CD14-positive monocyte (primary cell): ENCODE measurements around the gene HCAR2. TPM values are rescaled to one million over a fixed set of nuclear protein-coding genes. Genes with fewer than 3 reads are reported as not detected.
"Not testable (repeated sequence)": the region's sequence is repeated elsewhere in the genome, so short reads cannot be mapped to it uniquely, and the experiment has no call there.

ENCODE experiments used
- DNase-seq, 3 donors: peaks; one replicate each; pipeline ENCODE4 v3.0.0-alpha.2; 2011 to 2022
- H2AFZ ChIP-seq: 2 replicates; pipeline ENCODE4 v1.6.0; 2012; ENCODE audit warnings: mild to moderate bottlenecking, low read depth, low read length, inconsistent platforms; ENCODE audit not compliant: insufficient read depth, poor library complexity, severe bottlenecking
- H3K27ac ChIP-seq, 2 donors: 1 replicate in 1 of 2; 2 replicates in 1 of 2; pipeline ENCODE4 v1.5.1; 2012 to 2013; ENCODE audit warnings: low read length in 2 of 2, control low read depth in 1 of 2, inconsistent platforms in 1 of 2, low read depth in 1 of 2, mild to moderate bottlenecking in 1 of 2
- H3K27me3 ChIP-seq, 2 donors: one replicate each; pipeline versions ENCODE4 v1.6.0 to v1.6.1; 2011 to 2013; ENCODE audit warnings: low read length in 2 of 2; ENCODE audit not compliant: control insufficient read depth in 2 of 2, insufficient read depth in 2 of 2
- H3K36me3 ChIP-seq, 2 donors: replicated peaks in 1 of 2; 1 replicate in 1 of 2; 2 replicates in 1 of 2; pipeline versions ENCODE4 v1.5.1 to v1.6.1; 2012 to 2013; ENCODE audit warnings: low read length in 2 of 2, control low read depth in 1 of 2, inconsistent platforms in 1 of 2, mild to moderate bottlenecking in 1 of 2; ENCODE audit not compliant: insufficient read depth in 2 of 2, control insufficient read depth in 1 of 2
- H3K4me1 ChIP-seq, 2 donors: 1 replicate in 1 of 2; 2 replicates in 1 of 2; pipeline versions ENCODE4 v1.5.1 to v1.6.1; 2012 to 2013; ENCODE audit warnings: low read length in 2 of 2, control low read depth in 1 of 2, inconsistent platforms in 1 of 2, mild to moderate bottlenecking in 1 of 2, moderate library complexity in 1 of 2; ENCODE audit not compliant: insufficient read depth in 2 of 2, control insufficient read depth in 1 of 2
- H3K4me2 ChIP-seq: replicated peaks from 2 replicates; pipeline ENCODE3; 2012; ENCODE audit warnings: low read length, moderate library complexity, mild to moderate bottlenecking; ENCODE audit not compliant: poor library complexity, severe bottlenecking; ENCODE audit errors: extremely low read depth
- H3K4me3 ChIP-seq, 3 experiments: fragments of 200-600 bp in 1 of 3; sonication (generic) in 1 of 3; replicated peaks in 1 of 3; 1 replicate in 2 of 3; 2 replicates in 1 of 3; pipeline ENCODE4 v1.5.1; 2011 to 2013; ENCODE audit warnings: low read length in 3 of 3, mild to moderate bottlenecking in 3 of 3, control low read depth in 2 of 3, low read depth in 2 of 3, inconsistent platforms in 1 of 3, moderate library complexity in 1 of 3
- H3K79me2 ChIP-seq: 2 replicates; pipeline ENCODE4 v1.6.0; 2012; ENCODE audit warnings: mild to moderate bottlenecking, control low read depth, inconsistent platforms, low read length, moderate library complexity; ENCODE audit not compliant: insufficient read depth
- H3K9ac ChIP-seq: 2 replicates; pipeline ENCODE4 v1.6.0; 2017; ENCODE audit warnings: low read length, mild to moderate bottlenecking; ENCODE audit not compliant: insufficient read depth, poor library complexity, severe bottlenecking
- H3K9me3 ChIP-seq, 2 donors: replicated peaks in 1 of 2; 1 replicate in 1 of 2; 2 replicates in 1 of 2; pipeline versions ENCODE4 v1.5.1 to v1.6.1; 2012 to 2013; ENCODE audit warnings: low read length in 2 of 2, control low read depth in 1 of 2; ENCODE audit not compliant: control insufficient read depth in 1 of 2, insufficient read depth in 1 of 2
- H4K20me1 ChIP-seq: 2 replicates; pipeline ENCODE4 v1.6.0; 2012; ENCODE audit warnings: mild to moderate bottlenecking, low read length, control low read depth, moderate library complexity; ENCODE audit not compliant: insufficient read depth
- H3K27ac Mint-ChIP-seq, 7 donors: one replicate each; pipeline ENCODE4 v1.8.0; 2020; ENCODE audit warnings: mild to moderate bottlenecking in 7 of 7, mixed read lengths in 7 of 7, moderate library complexity in 6 of 7, inconsistent platforms in 2 of 7
- H3K27me3 Mint-ChIP-seq, 3 donors: one replicate each; pipeline ENCODE4 v1.8.0; 2021 to 2022; ENCODE audit warnings: low read depth in 3 of 3, mild to moderate bottlenecking in 3 of 3, mixed read lengths in 3 of 3, moderate library complexity in 3 of 3, inconsistent platforms in 1 of 3
- H3K36me3 Mint-ChIP-seq, 2 donors: one replicate each; pipeline ENCODE4 v1.8.0; 2020; ENCODE audit warnings: mixed read lengths in 2 of 2, inconsistent platforms in 1 of 2, mild to moderate bottlenecking in 1 of 2
- H3K4me1 Mint-ChIP-seq: one replicate; pipeline ENCODE4 v1.8.0; 2020; ENCODE audit warnings: mild to moderate bottlenecking, mixed read lengths
- H3K4me3 Mint-ChIP-seq, 2 donors: one replicate each; pipeline ENCODE4 v1.8.0; 2020; ENCODE audit warnings: mild to moderate bottlenecking in 2 of 2, mixed read lengths in 2 of 2, moderate library complexity in 1 of 2
- H3K9me3 Mint-ChIP-seq, 7 donors: one replicate each; pipeline ENCODE4 v1.8.0; 2020 to 2022; ENCODE audit warnings: mixed read lengths in 7 of 7, mild to moderate bottlenecking in 6 of 7, moderate library complexity in 6 of 7, inconsistent platforms in 2 of 7
- WGBS: methylation state at CpG from one replicate; pipeline ENCODE4 v1.1.5; 2013; ENCODE audit warnings: missing lambda C conversion rate; ENCODE audit not compliant: insufficient coverage; 5-methylcytosine and 5-hydroxymethylcytosine counted together
- intact Hi-C, 2 donors: fragments of 100-400 bp; cut with micrococcal nuclease; formaldehyde crosslinking; loops; one replicate each; pipeline versions ENCODE4 v1.15.0 to v1.15.1; 2023
- polyA plus RNA-seq, 3 donors: library from polyadenylated mRNA; depleted of rRNA in 1 of 3; unstranded in 2 of 3; stranded (reverse) in 1 of 3; fragments of 300-500 nt in 2 of 3; fragments of >200 nt in 1 of 3; fragmentation: Illumina TruSeq in 2 of 3; gene quantifications; 1 replicate in 2 of 3; 2 replicates in 1 of 3; pipeline ENCODE4 v1.2.3, GENCODE V29; 2012 to 2021

HCAR2 gene
- polyA plus RNA-seq, 3 donors, result 8.1 to 31.2 (median 13.0) TPM

DNA sequence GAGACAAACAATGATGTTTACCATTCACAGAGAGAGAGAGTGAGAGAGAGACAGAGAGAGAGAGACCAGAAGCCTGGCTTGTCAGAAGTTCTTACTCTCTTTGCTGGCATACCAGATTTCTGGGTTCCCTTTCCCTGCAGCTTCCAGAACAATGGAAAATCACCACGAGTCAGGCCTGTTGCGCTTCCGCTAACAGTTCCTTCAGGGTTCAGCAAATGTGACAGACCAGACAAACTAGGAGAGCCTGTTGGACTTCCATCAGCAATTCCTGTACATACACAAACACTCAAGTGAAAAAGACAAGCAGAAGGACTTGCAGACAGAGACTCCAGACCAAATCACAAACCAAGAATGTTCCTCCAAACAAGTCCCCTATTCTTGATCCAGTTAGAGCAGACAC, 6.1 kb upstream of the HCAR2 start:
- H3K9ac ChIP-seq, H3K4me3 Mint-ChIP-seq, H4K20me1 ChIP-seq, H3K4me3 ChIP-seq, intact Hi-C loops, H3K9me3 ChIP-seq, H3K27ac ChIP-seq, H3K36me3 ChIP-seq, H3K36me3 Mint-ChIP-seq, H3K4me2 ChIP-seq, H3K27me3 Mint-ChIP-seq, H3K79me2 ChIP-seq, H3K9me3 Mint-ChIP-seq, DNase-seq, H3K27ac Mint-ChIP-seq, H3K27me3 ChIP-seq, H2AFZ ChIP-seq: not testable (repeated sequence)
- no CpG with 5 or more reads among the region's 3 CpGs for WGBS
- H3K4me1 Mint-ChIP-seq, result peaks cover 20% of the 10 kb centered on the region
- H3K4me1 ChIP-seq, result peaks cover 15 to 19% of the 10 kb centered on the region in 2 donors

DNA sequence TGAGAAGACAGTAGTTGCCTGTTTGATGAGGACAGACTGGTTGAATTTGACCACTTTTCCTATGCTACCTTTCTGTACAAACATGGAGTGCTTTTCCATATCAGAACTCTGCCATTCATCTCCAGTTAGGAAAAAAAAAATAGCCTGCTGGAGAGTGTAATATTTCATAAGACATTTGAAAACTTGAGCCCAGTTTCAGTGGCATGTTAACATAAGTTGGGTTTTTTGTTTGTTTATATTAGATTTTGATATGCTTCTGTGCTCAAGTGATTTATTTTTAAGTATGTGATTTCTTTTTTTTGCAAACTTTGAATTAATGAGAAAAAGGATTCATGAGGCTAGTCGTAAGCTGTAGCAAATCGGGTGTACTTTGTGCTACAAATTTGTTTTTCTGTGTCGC, 684 bp upstream of the HCAR2 start:
- H3K9me3 Mint-ChIP-seq, H3K27me3 ChIP-seq, H3K9me3 ChIP-seq, H3K9ac ChIP-seq, H4K20me1 ChIP-seq, H3K4me2 ChIP-seq, H3K36me3 ChIP-seq, H3K27me3 Mint-ChIP-seq, H2AFZ ChIP-seq, H3K79me2 ChIP-seq, H3K4me3 Mint-ChIP-seq, DNase-seq, H3K36me3 Mint-ChIP-seq: not testable (repeated sequence)
- Mint-ChIP-seq H3K4me1 (peaks cover 37% of the 10 kb centered on the region), H3K27ac (peak overlapping the region in 6 of 7 donors; percentile 48 to 92 (median 81))
- H3K27ac ChIP-seq, result peak overlapping the region in 1 of 2 donors; percentile 75
- H3K4me3 ChIP-seq, result peak overlapping the region in 1 of 3 experiments; percentile 34
- intact Hi-C loops, result loop anchor here in 1 of 2 donors (5.0 kb wide), 1 partner anchor 57 kb away; no protein-coding TSS in a partner anchor
- H3K4me1 ChIP-seq, result peaks cover 34 to 35% of the 10 kb centered on the region in 2 donors
- WGBS, result no CpG with 5 or more reads among the region's 3 CpGs

DNA sequence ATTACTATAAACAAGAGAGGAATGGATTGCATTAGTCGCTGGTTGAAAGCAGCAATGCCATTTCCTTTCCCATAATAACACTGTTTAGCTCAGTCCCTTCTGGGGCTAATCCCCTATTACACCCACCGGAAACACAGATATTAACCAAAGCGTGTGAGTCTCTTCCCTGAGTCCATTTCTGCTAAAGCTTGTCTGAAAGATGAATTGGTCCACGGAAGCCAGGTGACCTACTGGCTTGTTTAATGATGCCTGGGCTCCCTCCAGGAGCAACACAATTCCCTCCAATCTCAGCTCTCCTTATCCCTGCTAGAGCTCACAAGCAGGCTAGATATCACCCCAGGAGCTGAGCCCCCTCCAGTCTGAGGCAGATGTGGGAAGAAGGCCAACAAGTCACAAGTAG, 1.7 kb downstream of the HCAR2 start:
- intact Hi-C loops, result loop anchor here in 1 of 2 donors (5.0 kb wide), 1 partner anchor 54 kb away; no protein-coding TSS in a partner anchor
- 86% methylated on average over 3 of the region's 4 CpGs for WGBS
- H3K27me3 Mint-ChIP-seq, result not testable (repeated sequence)

DNA sequence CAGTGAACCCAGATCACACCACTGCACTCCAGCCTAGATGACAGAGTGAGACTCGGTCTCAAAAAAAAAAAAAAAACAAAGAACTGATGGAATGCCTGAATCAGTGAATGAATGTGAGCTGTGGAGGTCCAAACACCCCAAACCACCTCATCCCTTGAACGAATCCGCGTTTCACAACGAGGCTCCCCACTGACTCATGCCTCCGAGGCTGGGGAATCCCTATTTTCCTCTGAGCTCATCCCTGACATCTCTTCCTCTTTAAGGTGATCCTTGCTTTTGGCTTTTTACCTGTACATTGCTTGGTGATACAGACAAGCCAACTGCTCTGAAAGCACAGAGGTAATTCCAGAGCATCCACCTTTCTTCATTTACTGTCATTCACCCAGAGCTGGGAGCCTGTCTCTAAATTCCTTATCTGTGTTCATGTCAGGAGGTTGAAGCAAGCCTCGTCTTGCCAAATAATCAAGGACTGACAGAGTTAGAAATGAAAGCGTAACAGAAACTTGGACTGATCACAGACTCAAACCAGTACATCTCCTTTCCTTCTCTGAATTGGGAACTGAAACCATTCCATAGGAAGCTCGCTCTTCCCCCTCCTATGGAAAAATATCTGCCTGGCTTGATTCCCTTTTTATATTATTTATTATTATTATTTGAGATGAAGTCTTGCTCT, 3.0 kb downstream of the HCAR2 start:
- not testable (repeated sequence) for H3K4me3 Mint-ChIP-seq, DNase-seq, H2AFZ ChIP-seq, H3K4me2 ChIP-seq, H3K9ac ChIP-seq, H3K79me2 ChIP-seq, H3K9me3 ChIP-seq, H3K27me3 ChIP-seq, H3K4me3 ChIP-seq, H3K9me3 Mint-ChIP-seq, H3K36me3 Mint-ChIP-seq, H3K36me3 ChIP-seq, H4K20me1 ChIP-seq, H3K27me3 Mint-ChIP-seq
- peaks cover 44% of the 10 kb centered on the region for H3K4me1 Mint-ChIP-seq
- WGBS, result no CpG with 5 or more reads among the region's 9 CpGs
- H3K27ac ChIP-seq, result peak overlapping the region in 1 of 2 donors; percentile 38
- peak overlapping the region in 6 of 7 donors; percentile 26 to 90 (median 84) for H3K27ac Mint-ChIP-seq
- peaks cover 34 to 35% of the 10 kb centered on the region in 2 donors for H3K4me1 ChIP-seq
- intact Hi-C loops, result loop anchor here in 1 of 2 donors (5.0 kb wide), 1 partner anchor 53 kb away; no protein-coding TSS in a partner anchor

More for the DNA sequence above, 1.7 kb downstream of the HCAR2 start:
- peaks cover 44% of the 10 kb centered on the region for H3K4me1 Mint-ChIP-seq
- H3K4me2 ChIP-seq, H3K9ac ChIP-seq, DNase-seq, H3K36me3 Mint-ChIP-seq, H3K9me3 ChIP-seq, H3K36me3 ChIP-seq, H3K9me3 Mint-ChIP-seq, H3K4me3 ChIP-seq, H3K27ac ChIP-seq, H3K27me3 ChIP-seq, H3K79me2 ChIP-seq, H4K20me1 ChIP-seq, H2AFZ ChIP-seq: not testable (repeated sequence)
- peak overlapping the region in 5 of 7 donors; percentile 53 to 88 (median 71) for H3K27ac Mint-ChIP-seq
- peak overlapping the region; percentile 51 to 67 for H3K4me3 Mint-ChIP-seq
- H3K4me1 ChIP-seq, result peaks cover 34 to 35% of the 10 kb centered on the region in 2 donors
